ENCODE measurements around the gene EIF4G3.
"Not testable (repeated sequence)": the region's sequence is repeated elsewhere in the genome, so short reads cannot be mapped to it uniquely, and the experiment has no call there.

Gene EIF4G3

DNA sequence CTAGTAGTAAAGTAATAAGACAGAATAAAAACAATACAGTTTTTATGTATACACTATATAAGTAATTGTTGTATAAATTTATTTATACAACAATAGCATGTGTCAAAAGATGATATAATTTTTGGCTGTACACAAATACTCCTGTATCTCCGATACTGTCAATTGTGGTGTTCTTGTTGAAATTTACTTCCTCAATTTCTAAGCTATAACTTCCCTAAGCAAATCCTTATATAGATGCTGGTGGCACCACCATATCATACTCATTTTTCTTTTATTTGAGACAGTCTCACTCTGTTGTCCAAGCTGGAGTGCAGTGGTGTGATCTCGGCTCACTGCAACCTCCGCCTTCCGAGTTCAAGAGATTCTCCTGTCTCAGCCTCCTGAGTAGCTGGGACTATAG, 248.6 kb downstream of the EIF4G3 start:
- DNase-seq, result no peak

- no peak for DNase-seq
Observed at GRCh38 chr1:20921285-20921684, 255.4 kb downstream of the EIF4G3 start.

GRCh38 chr1:20913242-20913641, 263.5 kb downstream of the EIF4G3 start:
- DNase-seq, result no peak

- not testable (repeated sequence) for DNase-seq
Observed at GRCh38 chr1:20907526-20907925, 269.2 kb downstream of the EIF4G3 start.

GRCh38 chr1:20903437-20903836, 273.3 kb downstream of the EIF4G3 start:
- no peak for DNase-seq

- DNase-seq, result no peak
Observed at GRCh38 chr1:20900056-20900455, 276.6 kb downstream of the EIF4G3 start.

GRCh38 chr1:20899154-20899972, 277.3 kb downstream of the EIF4G3 start:
- DNase-seq, result no peak

DNA sequence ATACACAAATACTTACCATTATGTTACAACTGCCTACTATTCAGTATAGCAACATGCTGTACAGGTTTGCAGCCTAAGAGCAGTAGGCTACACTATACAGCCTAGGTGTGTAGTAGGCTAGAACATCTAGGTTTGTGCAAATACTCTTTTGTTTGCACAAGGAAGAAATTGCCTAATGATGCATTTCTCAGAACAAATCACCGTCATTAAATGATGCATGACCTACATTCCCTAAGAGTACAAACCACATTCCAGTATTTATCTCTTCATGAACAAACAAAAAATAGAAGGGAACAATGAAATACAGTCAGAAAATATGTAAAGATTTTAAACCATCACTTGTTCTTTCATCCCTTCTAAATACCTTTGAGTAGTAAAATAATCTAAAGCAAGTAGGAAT, 279.9 kb downstream of the EIF4G3 start:
- DNase-seq, result no peak

DNA sequence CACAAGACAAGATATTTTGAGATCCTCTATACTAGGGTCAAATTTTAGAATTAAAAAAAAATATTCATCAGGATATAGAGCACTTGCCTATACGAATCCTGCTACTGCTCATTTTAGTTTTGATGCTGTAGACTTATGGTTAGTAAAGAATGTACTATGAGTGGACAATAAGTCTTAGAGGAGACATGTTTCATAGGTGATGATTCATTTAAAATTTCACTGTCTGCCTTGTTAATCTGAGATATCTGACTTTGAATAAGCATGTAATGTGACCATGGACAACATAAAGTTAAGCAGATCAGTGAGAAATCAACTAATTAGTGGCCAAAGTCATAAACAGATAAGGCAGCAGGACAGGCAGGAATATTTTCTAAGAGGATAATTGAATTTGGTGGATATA, 282.8 kb downstream of the EIF4G3 start:
- DNase-seq, result no peak

- DNase-seq, result no peak
Observed at GRCh38 chr1:20891091-20891490, 285.6 kb downstream of the EIF4G3 start.

DNA sequence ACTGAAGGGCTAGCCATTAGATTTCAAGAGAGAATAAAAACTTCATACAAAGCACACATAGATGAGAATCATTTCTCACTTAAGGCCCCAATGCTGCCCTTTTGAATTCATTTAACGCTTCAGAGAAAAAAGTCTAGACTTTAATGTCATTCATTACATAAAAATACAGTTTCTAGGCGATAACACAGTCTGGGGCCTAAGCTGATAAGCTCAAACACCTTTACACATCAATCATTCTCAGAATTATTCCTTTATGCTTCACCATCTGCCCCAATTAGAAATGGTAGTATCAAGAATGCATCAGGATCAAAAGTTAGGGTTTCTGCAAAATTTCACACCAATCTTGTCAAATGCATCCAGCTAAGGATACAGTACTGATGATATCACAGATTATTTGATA, 289.5 kb downstream of the EIF4G3 start:
- DNase-seq, result no peak

GRCh38 chr1:20885121-20885520, 291.6 kb downstream of the EIF4G3 start:
- no peak for DNase-seq

GRCh38 chr1:20884513-20884912, 292.2 kb downstream of the EIF4G3 start:
- DNase-seq, result no peak

GRCh38 chr1:20883766-20884165, 292.9 kb downstream of the EIF4G3 start:
- DNase-seq, result no peak

- no peak for DNase-seq
Observed at GRCh38 chr1:20882837-20883236, 293.9 kb downstream of the EIF4G3 start.

GRCh38 chr1:20878799-20879198, 297.9 kb downstream of the EIF4G3 start:
- DNase-seq, result no peak

GRCh38 chr1:20875198-20875973, 301.3 kb downstream of the EIF4G3 start:
- no peak for DNase-seq

DNA sequence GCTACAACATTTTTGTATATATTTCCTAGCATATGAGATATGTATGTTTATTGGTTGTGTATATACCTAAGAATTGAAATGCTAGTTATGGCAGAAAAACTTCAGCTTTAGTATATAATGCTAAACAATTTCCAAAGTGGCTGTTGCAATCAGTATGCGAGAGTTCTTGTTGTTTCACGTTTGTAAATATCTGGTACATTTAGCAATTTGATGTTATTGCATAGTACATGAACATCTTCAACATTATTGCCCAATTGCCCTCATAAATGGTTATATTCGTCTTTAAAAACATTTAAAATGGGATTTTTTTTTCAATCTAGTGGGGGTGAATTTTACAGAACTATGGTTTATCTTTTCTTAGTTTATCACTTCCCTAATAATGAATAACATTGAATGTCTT, 303.4 kb downstream of the EIF4G3 start:
- no peak for DNase-seq

- no peak for DNase-seq
Observed at GRCh38 chr1:20871419-20871818, 305.3 kb downstream of the EIF4G3 start.

GRCh38 chr1:20870718-20871117, 306.0 kb downstream of the EIF4G3 start:
- DNase-seq, result no peak

GRCh38 chr1:20868263-20868662, 308.4 kb downstream of the EIF4G3 start:
- no peak for DNase-seq

DNA sequence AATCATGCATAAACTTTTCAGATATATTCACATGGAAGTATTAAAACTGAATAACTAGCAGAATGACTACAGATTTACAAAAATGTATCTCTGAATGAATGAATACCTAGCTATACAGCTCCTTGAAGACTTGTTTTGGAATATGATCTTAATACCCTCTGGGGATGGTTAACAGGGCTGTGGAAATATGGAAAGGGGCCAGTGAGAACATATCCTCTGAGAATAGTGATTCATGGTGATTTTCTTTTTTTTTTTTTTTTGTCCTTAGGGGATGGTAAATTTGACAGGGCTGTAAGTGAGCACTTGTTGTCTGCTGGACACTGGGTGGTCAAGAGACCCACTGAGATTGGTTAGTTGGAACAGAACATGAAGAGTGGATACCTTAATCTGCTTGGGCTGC, 308.9 kb downstream of the EIF4G3 start:
- DNase-seq, result no peak

- no peak for DNase-seq
Observed at GRCh38 chr1:20867062-20867461, 309.6 kb downstream of the EIF4G3 start.

- no peak for DNase-seq
Observed at GRCh38 chr1:20865001-20865400, 311.7 kb downstream of the EIF4G3 start.
